ENCODE data around the gene INF2.
A peak's percentile ranks its signal among the peaks of the same experiment; 100 is the strongest.

- TF ChIP-seq CTCF (IDR thresholded peaks at IDR 0.05) = no peak
- TF ChIP-seq POLR2A (IDR thresholded peaks at IDR 0.05) = peak in 2 of 4 donors; percentile 21 to 22
Observed at GRCh38 chr14:104752423-104752734, 63.0 kb downstream of the INF2 start.

All from upper lobe of left lung (tissue), 4 donors.